Measurements from ENCODE around the gene ZNF511.
A peak's percentile ranks its signal among the peaks of the same experiment; 100 is the strongest.

The ZNF511 gene

GRCh38 chr10:133324857-133325260 is 16.1 kb downstream of the ZNF511 start:
- no peak for TF ChIP-seq CTCF (conservative IDR thresholded peaks at IDR 0.05; ENCODE audit: low read depth, low read length)
- DNase-seq (ENCODE audit: low read depth) = no peak
- no peak overlapping the region for H3K4me3 ChIP-seq (ENCODE audit: low read depth, low read length)

- TF ChIP-seq CTCF (conservative IDR thresholded peaks at IDR 0.05; ENCODE audit: low read depth, low read length) = no peak
- DNase-seq (ENCODE audit: low read depth) = no peak
- H3K4me3 ChIP-seq (ENCODE audit: low read depth, low read length) = peak overlapping the region; percentile 51
Measured at GRCh38 chr10:133325440-133326222, 16.9 kb downstream of the ZNF511 start.

- no peak for DNase-seq (ENCODE audit: low read depth)
- no peak for TF ChIP-seq CTCF (conservative IDR thresholded peaks at IDR 0.05; ENCODE audit: low read depth, low read length)
- peak overlapping the region; percentile 51 for H3K4me3 ChIP-seq (ENCODE audit: low read depth, low read length)
Measured at GRCh38 chr10:133326223-133326551, 17.5 kb downstream of the ZNF511 start.

GRCh38 chr10:133326745-133327650 is 18.3 kb downstream of the ZNF511 start:
- no peak overlapping the region for H3K4me3 ChIP-seq (ENCODE audit: low read depth, low read length)
- DNase-seq (ENCODE audit: low read depth) = peak; percentile 42
- no peak for TF ChIP-seq CTCF (conservative IDR thresholded peaks at IDR 0.05; ENCODE audit: low read depth, low read length)

- no peak for TF ChIP-seq CTCF (conservative IDR thresholded peaks at IDR 0.05; ENCODE audit: low read depth, low read length)
- no peak for DNase-seq (ENCODE audit: low read depth)
- no peak overlapping the region for H3K4me3 ChIP-seq (ENCODE audit: low read depth, low read length)
Measured at GRCh38 chr10:133327651-133328357, 19.1 kb downstream of the ZNF511 start.

- H3K4me3 ChIP-seq (ENCODE audit: low read depth, low read length) = no peak overlapping the region
- DNase-seq (ENCODE audit: low read depth) = no peak
- no peak for TF ChIP-seq CTCF (conservative IDR thresholded peaks at IDR 0.05; ENCODE audit: low read depth, low read length)
Measured at GRCh38 chr10:133328358-133329343, 19.9 kb downstream of the ZNF511 start.
